GM18867 (cell line): ENCODE results near the gene NR6A1.

Experiments
- ATAC-seq: cut with Tn5 transposase; IDR thresholded peaks from one replicate; pipeline ENCODE4 v1.9.1; 2021; ENCODE audit warnings: mild to moderate bottlenecking, moderate library complexity; ENCODE audit not compliant: unreplicated experiment

NR6A1 gene

GRCh38 chr9:124495126-124496074, 275.7 kb downstream of the NR6A1 start:
- ATAC-seq, result no peak

GRCh38 chr9:124493794-124494479, 277.2 kb downstream of the NR6A1 start:
- ATAC-seq, result peak; percentile 81

GRCh38 chr9:124493218-124493617, 277.9 kb downstream of the NR6A1 start:
- ATAC-seq, result no peak

- ATAC-seq, result no peak
Observed at GRCh38 chr9:124492818-124493217, 278.3 kb downstream of the NR6A1 start.

- ATAC-seq, result no peak
Observed at GRCh38 chr9:124491049-124491975, 279.8 kb downstream of the NR6A1 start.

GRCh38 chr9:124490004-124490403, 281.1 kb downstream of the NR6A1 start:
- ATAC-seq, result no peak

- no peak for ATAC-seq
Observed at GRCh38 chr9:124489222-124489621, 281.9 kb downstream of the NR6A1 start.

- ATAC-seq, result no peak
Observed at GRCh38 chr9:124488641-124489210, 282.4 kb downstream of the NR6A1 start.

- ATAC-seq, result no peak
Observed at GRCh38 chr9:124487260-124488182, 283.6 kb downstream of the NR6A1 start.

- no peak for ATAC-seq
Observed at GRCh38 chr9:124486778-124487259, 284.3 kb downstream of the NR6A1 start.

- ATAC-seq, result no peak
Observed at GRCh38 chr9:124485936-124486335, 285.2 kb downstream of the NR6A1 start.

- no peak for ATAC-seq
Observed at GRCh38 chr9:124485201-124485600, 285.9 kb downstream of the NR6A1 start.

- no peak for ATAC-seq
Observed at GRCh38 chr9:124483481-124483880, 287.6 kb downstream of the NR6A1 start.

GRCh38 chr9:124482431-124483031, 288.6 kb downstream of the NR6A1 start:
- no peak for ATAC-seq

GRCh38 chr9:124481115-124481514, 290.0 kb downstream of the NR6A1 start:
- no peak for ATAC-seq

- no peak for ATAC-seq
Observed at GRCh38 chr9:124480621-124480981, 290.5 kb downstream of the NR6A1 start.

- ATAC-seq, result no peak
Observed at GRCh38 chr9:124479947-124480620, 291.0 kb downstream of the NR6A1 start.

GRCh38 chr9:124479371-124479770, 291.7 kb downstream of the NR6A1 start:
- no peak for ATAC-seq
